Smooth muscle cell (in vitro differentiated cells): ENCODE results near the gene KIAA1755. TPM values are rescaled to one million over a fixed set of nuclear protein-coding genes. Genes with fewer than 3 reads are reported as not detected.

ENCODE experiments used
- DNase-seq: peaks from one replicate; lab custom pipeline; 2025; ENCODE audit not compliant: unreplicated experiment; lab: John Stamatoyannopoulos, UW
- H2AFZ ChIP-seq: fragments of 200-600 bp; sonication (generic); 2 replicates; pipeline ENCODE4 v1.6.0; 2016; ENCODE audit warnings: antibody characterized with exemption, low read depth, mild to moderate bottlenecking
- H3F3A ChIP-seq: fragments of 200-600 bp; sonication (generic); 2 replicates; pipeline ENCODE4 v1.6.0; 2017; ENCODE audit warnings: antibody characterized with exemption, low read depth
- H3K27ac ChIP-seq: fragments of 200-600 bp; sonication (generic); 2 replicates; pipeline ENCODE4 v1.5.1; 2016; ENCODE audit warnings: low read depth, mild to moderate bottlenecking
- H3K27me3 ChIP-seq: fragments of 200-600 bp; sonication (generic); 2 replicates; pipeline ENCODE4 v1.6.1; 2016; ENCODE audit warnings: low read depth, mild to moderate bottlenecking
- H3K36me3 ChIP-seq: fragments of 200-600 bp; sonication (generic); 2 replicates; pipeline ENCODE4 v1.5.1; 2016; ENCODE audit warnings: low read depth
- H3K4me1 ChIP-seq: fragments of 200-600 bp; sonication (generic); 2 replicates; pipeline ENCODE4 v1.5.1; 2016; ENCODE audit warnings: low read depth
- H3K4me2 ChIP-seq: fragments of 200-600 bp; sonication (generic); 2 replicates; pipeline ENCODE4 v1.6.0; 2016; ENCODE audit warnings: mild to moderate bottlenecking
- H3K4me3 ChIP-seq: fragments of 200-600 bp; sonication (generic); 2 replicates; pipeline ENCODE4 v1.5.1; 2016; ENCODE audit warnings: mild to moderate bottlenecking
- H3K79me2 ChIP-seq: fragments of 200-600 bp; sonication (generic); 2 replicates; pipeline ENCODE4 v1.6.0; 2016; ENCODE audit warnings: low read depth, mild to moderate bottlenecking
- H3K9ac ChIP-seq: fragments of 200-600 bp; sonication (generic); 2 replicates; pipeline ENCODE4 v1.6.0; 2016; ENCODE audit warnings: low read depth
- H3K9me3 ChIP-seq: fragments of 200-600 bp; sonication (generic); replicated peaks from 2 replicates; pipeline ENCODE4 v1.5.1; 2016; ENCODE audit warnings: low read depth
- H4K20me1 ChIP-seq: fragments of 200-600 bp; sonication (generic); 2 replicates; pipeline ENCODE4 v1.6.0; 2016; ENCODE audit warnings: low read depth
- CTCF ChIP-seq: fragments of 200-600 bp; sonication (generic); IDR thresholded peaks from 2 replicates; pipeline ENCODE4 v1.5.1; 2017; ENCODE audit warnings: borderline replicate concordance, mild to moderate bottlenecking, antibody characterized with exemption; ENCODE audit not compliant: insufficient read depth, poor library complexity, severe bottlenecking
- WGBS: methylation state at CpG from one replicate; pipeline ENCODE4 v1.1.7; 2016; ENCODE audit warnings: low lambda C conversion rate; 5-methylcytosine and 5-hydroxymethylcytosine counted together
- polyA plus RNA-seq: library from polyadenylated mRNA; unstranded; fragments of >200 nt; fragmentation: Nextera tagmentation; extraction: Ambion mirVana; gene quantifications from 2 replicates; pipeline ENCODE4 v1.2.1, GENCODE V29; 2016
- total RNA-seq: library from RNA; depleted of rRNA; stranded (reverse); fragments of >200 nt; gene quantifications from 2 replicates; pipeline ENCODE4 v1.2.3, GENCODE V29; 2014

KIAA1755 gene
- total and polyA plus RNA-seq, 2 experiments from 2014 or later, result 0.17 TPM; not detected in 1

GRCh38 chr20:38196592-38196991 is 63.9 kb downstream of the KIAA1755 start:
- DNase-seq, result no peak
- Histone ChIP-seq H3K9ac (no peak overlapping the region), H3K9me3 (no peaks in the 10 kb centered on the region), H2AFZ (no peak overlapping the region), H3K4me1 (no peaks in the 10 kb centered on the region), H3K4me2 (no peak overlapping the region), H3K36me3 (no peaks in the 10 kb centered on the region), H3K27me3 (no peaks in the 10 kb centered on the region), H3F3A (peaks cover 7% of the 10 kb centered on the region), H3K79me2 (no peaks in the 10 kb centered on the region), H3K4me3 (no peak overlapping the region), H4K20me1 (no peaks in the 10 kb centered on the region), H3K27ac (peak overlapping the region; percentile 32)
- TF ChIP-seq CTCF, result no peak
- WGBS, result 60% methylated on average over 5 of the region's 5 CpGs

GRCh38 chr20:38196076-38196475 is 64.5 kb downstream of the KIAA1755 start:
- Histone ChIP-seq H3K4me3 (no peak overlapping the region), H2AFZ (no peak overlapping the region), H3K79me2 (no peaks in the 10 kb centered on the region), H4K20me1 (no peaks in the 10 kb centered on the region), H3K27ac (no peak overlapping the region), H3K27me3 (no peaks in the 10 kb centered on the region), H3K9ac (no peak overlapping the region), H3F3A (peaks cover 7% of the 10 kb centered on the region), H3K36me3 (no peaks in the 10 kb centered on the region), H3K4me1 (no peaks in the 10 kb centered on the region), H3K4me2 (no peak overlapping the region), H3K9me3 (no peaks in the 10 kb centered on the region)
- TF ChIP-seq CTCF, result no peak
- WGBS, result 88% methylated on average over 4 of the region's 4 CpGs
- DNase-seq, result no peak

GRCh38 chr20:38195521-38195920 is 65.0 kb downstream of the KIAA1755 start:
- no peaks in the 10 kb centered on the region for H3K4me1 ChIP-seq
- no peak overlapping the region for H3K4me2 ChIP-seq
- H3F3A ChIP-seq, result peaks cover 7% of the 10 kb centered on the region
- no peak overlapping the region for H3K27ac ChIP-seq
- 95% methylated on average over 7 of the region's 7 CpGs for WGBS
- no peaks in the 10 kb centered on the region for H3K36me3 ChIP-seq
- TF ChIP-seq CTCF, result no peak
- no peaks in the 10 kb centered on the region for H4K20me1 ChIP-seq
- H3K9me3 ChIP-seq, result no peaks in the 10 kb centered on the region
- H3K9ac ChIP-seq, result no peak overlapping the region
- no peak overlapping the region for H2AFZ ChIP-seq
- no peak overlapping the region for H3K4me3 ChIP-seq
- no peak for DNase-seq
- no peaks in the 10 kb centered on the region for H3K79me2 ChIP-seq
- no peaks in the 10 kb centered on the region for H3K27me3 ChIP-seq

- H3K79me2 ChIP-seq, result no peaks in the 10 kb centered on the region
- H3K27ac ChIP-seq, result no peak overlapping the region
- H4K20me1 ChIP-seq, result no peaks in the 10 kb centered on the region
- DNase-seq, result no peak
- H3F3A ChIP-seq, result peaks cover 7% of the 10 kb centered on the region
- no peaks in the 10 kb centered on the region for H3K9me3 ChIP-seq
- H3K9ac ChIP-seq, result no peak overlapping the region
- H2AFZ ChIP-seq, result no peak overlapping the region
- TF ChIP-seq CTCF, result no peak
- no peak overlapping the region for H3K4me2 ChIP-seq
- no peak overlapping the region for H3K4me3 ChIP-seq
- WGBS, result 95% methylated on average over 5 of the region's 5 CpGs
- no peaks in the 10 kb centered on the region for H3K36me3 ChIP-seq
- no peaks in the 10 kb centered on the region for H3K4me1 ChIP-seq
- no peaks in the 10 kb centered on the region for H3K27me3 ChIP-seq
These were observed 65.5 kb downstream of the KIAA1755 start for GRCh38 chr20:38194971-38195504.
